A673 (cell line): ENCODE data around the gene NPNT. TPM values are rescaled to one million over a fixed set of nuclear protein-coding genes. Genes with fewer than 3 reads are reported as not detected.

Source experiments
- BruUV-seq: library from RNA; stranded (reverse); fragments of 400-500 nt; replicated peaks from 2 replicates; lab custom pipeline; 2021; lab: Mats Ljungman, UMichigan
- CTCF ChIA-PET: fragments of 300-600 bp; sonication (Branson Sonifier 250); formaldehyde crosslinking; loops from one replicate; lab custom pipeline; 2022; ENCODE audit warnings: antibody characterized with exemption; lab: Charles Lee
- POLR2A ChIA-PET: fragments of 300-600 bp; sonication (Branson Sonifier 250); formaldehyde crosslinking; loops from one replicate; lab custom pipeline; 2022; ENCODE audit warnings: antibody characterized with exemption; ENCODE audit not compliant: low non-redundant PET; lab: Charles Lee
- DNase-seq: peaks from one replicate; pipeline ENCODE4 v3.0.0-alpha.2; 2015; ENCODE audit warnings: low spot score
- H3K27ac ChIP-seq: fragments of 200-600 bp; sonication (generic); 2 replicates; pipeline ENCODE4 v1.5.1; 2016; ENCODE audit warnings: mixed run types, low read depth, mild to moderate bottlenecking, mixed read lengths, antibody characterized with exemption, low read length; ENCODE audit not compliant: poor library complexity, severe bottlenecking
- H3K27me3 ChIP-seq: fragments of 200-600 bp; sonication (generic); replicated peaks from 2 replicates; pipeline ENCODE4 v1.6.1; 2017; ENCODE audit warnings: mixed run types, low read depth, mild to moderate bottlenecking, mixed read lengths, antibody characterized with exemption, low read length; ENCODE audit not compliant: insufficient read depth, poor library complexity
- H3K36me3 ChIP-seq: fragments of 200-600 bp; sonication (generic); 2 replicates; pipeline ENCODE4 v1.6.1; 2016; ENCODE audit warnings: mixed run types, mild to moderate bottlenecking, mixed read lengths, antibody characterized with exemption, low read length; ENCODE audit not compliant: insufficient read depth, poor library complexity, severe bottlenecking
- H3K4me1 ChIP-seq: fragments of 200-600 bp; sonication (generic); 2 replicates; pipeline ENCODE4 v1.6.1; 2017; ENCODE audit warnings: mixed run types, mild to moderate bottlenecking, mixed read lengths, antibody characterized with exemption, low read length; ENCODE audit not compliant: insufficient read depth, poor library complexity, severe bottlenecking
- H3K4me3 ChIP-seq: fragments of 200-600 bp; sonication (generic); 2 replicates; pipeline ENCODE4 v1.5.1; 2016; ENCODE audit warnings: low read depth, mixed run types, mild to moderate bottlenecking, mixed read lengths, low read length; ENCODE audit not compliant: poor library complexity, severe bottlenecking
- H3K9me3 ChIP-seq: fragments of 200-600 bp; sonication (generic); 2 replicates; pipeline ENCODE4 v1.6.1; 2016; ENCODE audit warnings: mixed run types, low read depth, mild to moderate bottlenecking, mixed read lengths, antibody characterized with exemption, low read length; ENCODE audit not compliant: poor library complexity, severe bottlenecking
- CTCF ChIP-seq: fragments of 300-800, 200-600 bp; sonication (generic); conservative IDR thresholded peaks from 2 replicates; pipeline ENCODE4 v1.5.1; 2017; ENCODE audit warnings: low read depth, mild to moderate bottlenecking, antibody characterized with exemption, low read length, moderate library complexity, mixed read lengths
- EZH2 ChIP-seq: fragments of 200-600 bp; sonication (generic); IDR thresholded peaks from 2 replicates; pipeline ENCODE4 v1.6.1; 2017; ENCODE audit warnings: borderline replicate concordance, low read depth, mild to moderate bottlenecking, mixed read lengths, antibody characterized with exemption, low read length; ENCODE audit not compliant: poor library complexity, severe bottlenecking
- intact Hi-C: fragments of 100-400 bp; cut with micrococcal nuclease; formaldehyde crosslinking; loops from one replicate; pipeline ENCODE4 v1.10.0; 2022; ENCODE audit not compliant: unreplicated experiment
- total RNA-seq: library from RNA; stranded (reverse); gene quantifications from 2 replicates; pipeline ENCODE4 v1.2.3, GENCODE V29; 2021

Gene NPNT
- total RNA-seq, 1 experiment from 2014 or later = 0.45 TPM

DNA sequence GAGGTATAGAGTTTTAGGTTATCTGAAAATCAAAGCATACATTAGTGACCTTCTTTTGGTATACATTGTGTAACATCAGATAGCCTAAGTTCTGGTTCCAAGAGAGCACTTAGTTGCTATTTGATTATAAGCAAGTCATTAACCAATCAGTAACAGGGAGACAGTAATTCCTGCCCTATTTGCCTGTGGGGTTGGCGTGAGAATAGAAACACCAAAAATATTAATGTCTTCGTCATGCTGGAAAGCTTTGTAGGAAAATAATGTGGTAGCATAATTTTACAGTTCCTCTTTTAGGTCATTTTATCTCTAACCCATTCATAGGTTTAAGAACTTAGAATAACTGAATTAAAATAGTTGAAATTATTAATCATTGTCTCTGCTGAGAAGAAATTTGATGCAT lies 37.8 kb downstream of the NPNT start:
- TF ChIP-seq EZH2 = no peak
- no peak for TF ChIP-seq CTCF
- POLR2A ChIA-PET = no interaction called here
- no peak for DNase-seq
- Histone ChIP-seq H3K9me3 (no peaks in the 10 kb centered on the region), H3K4me3 (no peak overlapping the region), H3K27ac (no peak overlapping the region), H3K4me1 (no peaks in the 10 kb centered on the region), H3K27me3 (no peaks in the 10 kb centered on the region), H3K36me3 (no peaks in the 10 kb centered on the region)
- no TSS peak for BruUV-seq
- intact Hi-C loops = no loop called here
- CTCF ChIA-PET = no interaction called here

- ChIA-PET CTCF (no interaction called here), POLR2A (interaction anchor here (0.6 kb wide), 1 partner anchor 112 kb away, joined by 3 read pairs; no protein-coding TSS in a partner anchor)
- BruUV-seq = no TSS peak
These were observed 39.1 kb downstream of the NPNT start for GRCh38 chr4:105934386-105934785.

GRCh38 chr4:105936901-105937300 lies 41.6 kb downstream of the NPNT start:
- intact Hi-C loops = no loop called here
- Histone ChIP-seq H3K27me3 (no peaks in the 10 kb centered on the region), H3K4me3 (no peak overlapping the region), H3K36me3 (no peaks in the 10 kb centered on the region), H3K4me1 (no peaks in the 10 kb centered on the region), H3K9me3 (no peaks in the 10 kb centered on the region), H3K27ac (no peak overlapping the region)
- CTCF ChIA-PET = no interaction called here
- DNase-seq = no peak
- TF ChIP-seq CTCF = no peak
- TF ChIP-seq EZH2 = no peak
- POLR2A ChIA-PET = no interaction called here
- BruUV-seq = no TSS peak

More at GRCh38 chr4:105934386-105934785, 39.1 kb downstream of the NPNT start:
- no peaks in the 10 kb centered on the region for H3K9me3 ChIP-seq
- no peak for DNase-seq
- no peaks in the 10 kb centered on the region for H3K27me3 ChIP-seq
- no peak overlapping the region for H3K27ac ChIP-seq
- TF ChIP-seq CTCF = no peak
- TF ChIP-seq EZH2 = no peak
- H3K36me3 ChIP-seq = no peaks in the 10 kb centered on the region
- no peaks in the 10 kb centered on the region for H3K4me1 ChIP-seq
- intact Hi-C loops = no loop called here
- H3K4me3 ChIP-seq = no peak overlapping the region
